Activated T-helper 2 cell treated with anti-CD3 and anti-CD28 coated beads, Interferon-gamma antibody, Interleukin-2, Interleukin-4, amounts not matched to agents 10 μg/mL and 5 μg/mL and 100 μg/mL, durations not matched to agents 14 hours and 24 hours and 36 hours (primary cell): ENCODE data around the gene IQSEC1. TPM values are rescaled to one million over a fixed set of nuclear protein-coding genes. Genes with fewer than 3 reads are reported as not detected.

Experiments used
- DNase-seq: peaks from one replicate; pipeline ENCODE4 v3.0.0; 2021; ENCODE audit warnings: low spot score
- H3K27ac Mint-ChIP-seq: one replicate; pipeline ENCODE4 v1.8.0; 2021; ENCODE audit warnings: mixed read lengths
- H3K27me3 Mint-ChIP-seq: one replicate; pipeline ENCODE4 v1.8.0; 2021; ENCODE audit warnings: low read depth, mixed read lengths
- H3K36me3 Mint-ChIP-seq: one replicate; pipeline ENCODE4 v1.8.0; 2021; ENCODE audit warnings: low read depth, mixed read lengths
- H3K4me1 Mint-ChIP-seq: one replicate; pipeline ENCODE4 v1.8.0; 2021; ENCODE audit warnings: low read depth, mixed read lengths
- H3K4me3 Mint-ChIP-seq: one replicate; pipeline ENCODE4 v1.8.0; 2021; ENCODE audit warnings: low read depth, mild to moderate bottlenecking, moderate library complexity, mixed read lengths
- H3K9me3 Mint-ChIP-seq: one replicate; pipeline ENCODE4 v1.8.0; 2021; ENCODE audit warnings: mixed read lengths
- intact Hi-C: fragments of 100-400 bp; cut with micrococcal nuclease; formaldehyde crosslinking; loops from one replicate; pipeline ENCODE4 v1.15.1; 2023
- total RNA-seq: library from RNA; stranded (reverse); gene quantifications from 2 replicates; pipeline ENCODE4 v1.2.3, GENCODE V29; 2022

Gene IQSEC1
- total RNA-seq, 1 donor from 2014 or later: 28.1 TPM

DNA sequence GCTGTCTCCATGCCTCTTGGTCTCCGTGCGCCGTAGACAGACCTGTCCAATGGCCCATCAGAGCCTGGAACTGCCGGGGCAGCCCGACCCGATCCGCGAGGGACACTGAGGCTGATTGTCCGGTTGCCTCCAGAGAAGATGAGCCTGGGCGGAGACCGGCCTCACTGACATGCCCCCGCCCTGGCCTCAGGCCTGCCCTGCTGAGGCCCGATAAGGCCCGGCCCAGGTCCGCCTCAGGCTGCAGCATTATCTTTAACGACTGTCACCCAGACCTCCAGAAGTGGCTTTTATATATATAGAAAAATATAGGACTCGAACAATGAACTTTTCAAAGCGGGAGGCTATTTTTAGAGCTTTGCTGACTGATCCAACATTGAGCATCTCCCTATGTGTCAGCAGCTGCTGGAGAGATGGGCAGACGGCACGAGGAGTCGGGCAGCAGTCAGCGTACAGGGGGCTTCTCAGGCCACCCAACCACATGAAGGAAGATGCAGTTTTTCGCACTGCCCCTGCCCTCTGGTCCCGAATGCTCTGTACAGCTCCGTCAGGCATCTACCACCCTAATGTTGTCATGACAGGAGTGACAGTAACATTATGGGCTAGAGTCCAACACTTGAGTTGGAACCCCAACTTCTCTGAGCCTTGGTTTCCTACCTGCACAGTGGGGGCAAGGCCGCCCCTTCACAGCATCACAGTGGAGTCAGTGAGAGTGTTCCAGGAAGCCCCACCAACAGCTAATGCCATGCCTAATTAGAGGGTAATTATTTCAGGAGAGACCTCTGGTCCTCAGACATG lies 119.8 kb downstream of the IQSEC1 start:
- intact Hi-C loops: no loop called here
- Mint-ChIP-seq H3K27ac (no peak overlapping the region), H3K4me3 (no peak overlapping the region), H3K36me3 (no peaks in the 10 kb centered on the region), H3K4me1 (peaks cover 30% of the 10 kb centered on the region), H3K9me3 (no peaks in the 10 kb centered on the region), H3K27me3 (no peaks in the 10 kb centered on the region)
- no peak for DNase-seq

GRCh38 chr3:12952343-12953200 lies 120.7 kb downstream of the IQSEC1 start:
- Mint-ChIP-seq H3K4me1 (peaks cover 33% of the 10 kb centered on the region), H3K27me3 (no peaks in the 10 kb centered on the region), H3K4me3 (no peak overlapping the region), H3K27ac (no peak overlapping the region), H3K36me3 (no peaks in the 10 kb centered on the region), H3K9me3 (no peaks in the 10 kb centered on the region)
- intact Hi-C loops: no loop called here
- DNase-seq: no peak

- no peak for DNase-seq
- no peaks in the 10 kb centered on the region for H3K9me3 Mint-ChIP-seq
- no peak overlapping the region for H3K4me3 Mint-ChIP-seq
- H3K36me3 Mint-ChIP-seq: no peaks in the 10 kb centered on the region
- H3K27ac Mint-ChIP-seq: peak overlapping the region; percentile 80
- H3K27me3 Mint-ChIP-seq: no peaks in the 10 kb centered on the region
- intact Hi-C loops: loop anchor here (1.0 kb wide), 1 partner anchor 14 kb away; no protein-coding TSS in a partner anchor
- peaks cover 28% of the 10 kb centered on the region for H3K4me1 Mint-ChIP-seq
Observed at GRCh38 chr3:12948891-12949711, 124.1 kb downstream of the IQSEC1 start.

GRCh38 chr3:12948371-12948770 lies 124.9 kb downstream of the IQSEC1 start:
- intact Hi-C loops: no loop called here
- no peak for DNase-seq
- Mint-ChIP-seq H3K4me3 (no peak overlapping the region), H3K9me3 (no peaks in the 10 kb centered on the region), H3K27ac (no peak overlapping the region), H3K36me3 (no peaks in the 10 kb centered on the region), H3K27me3 (no peaks in the 10 kb centered on the region), H3K4me1 (peaks cover 28% of the 10 kb centered on the region)

DNA sequence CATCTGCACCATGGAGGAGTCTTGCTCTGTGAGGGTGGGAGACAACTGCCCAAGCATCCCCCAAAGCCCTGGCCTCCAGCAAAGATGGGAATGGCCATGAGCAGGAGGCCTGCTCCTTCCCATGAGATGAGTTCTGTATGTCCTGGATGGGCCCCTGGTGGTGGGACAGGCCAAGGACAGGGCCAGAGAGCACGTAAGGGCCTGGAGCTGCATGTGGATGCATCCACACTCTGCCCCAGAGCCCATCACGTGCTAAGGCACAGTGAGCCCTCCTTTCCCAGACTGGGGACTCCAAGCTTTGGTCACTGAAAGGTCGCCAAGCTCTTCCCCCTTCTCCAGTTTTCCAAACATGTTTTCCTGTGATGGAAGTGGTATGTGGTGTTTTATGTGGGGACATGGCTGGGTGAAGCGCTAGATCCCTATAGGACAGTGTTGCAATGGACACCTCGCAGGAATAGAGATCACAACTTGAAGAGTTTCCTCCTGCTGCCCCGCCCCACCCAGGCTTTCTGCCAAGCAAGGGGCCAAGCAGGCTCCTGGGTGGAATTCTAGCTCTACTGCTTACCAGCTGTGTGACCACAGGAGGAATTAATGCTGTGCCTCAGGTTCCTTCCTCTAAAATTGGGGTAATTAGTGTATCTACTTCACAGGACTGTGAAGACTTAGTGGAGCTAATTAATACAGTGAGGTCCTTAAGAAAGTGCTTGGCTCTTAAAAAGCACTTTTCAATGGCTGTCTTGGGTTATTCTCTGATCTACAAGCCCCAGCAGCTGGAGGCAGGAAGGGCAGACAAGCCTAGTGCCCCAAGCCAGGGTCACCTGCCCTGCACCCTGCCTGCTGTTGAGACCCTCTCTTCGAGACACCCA lies 125.5 kb downstream of the IQSEC1 start:
- no peak for DNase-seq
- no peaks in the 10 kb centered on the region for H3K9me3 Mint-ChIP-seq
- H3K4me3 Mint-ChIP-seq: no peak overlapping the region
- intact Hi-C loops: no loop called here
- no peaks in the 10 kb centered on the region for H3K36me3 Mint-ChIP-seq
- no peak overlapping the region for H3K27ac Mint-ChIP-seq
- H3K27me3 Mint-ChIP-seq: no peaks in the 10 kb centered on the region
- peaks cover 28% of the 10 kb centered on the region for H3K4me1 Mint-ChIP-seq

- DNase-seq: no peak
- H3K4me1 Mint-ChIP-seq: peaks cover 27% of the 10 kb centered on the region
- H3K9me3 Mint-ChIP-seq: no peaks in the 10 kb centered on the region
- intact Hi-C loops: no loop called here
- H3K36me3 Mint-ChIP-seq: no peaks in the 10 kb centered on the region
- H3K27me3 Mint-ChIP-seq: no peaks in the 10 kb centered on the region
- no peak overlapping the region for H3K27ac Mint-ChIP-seq
- no peak overlapping the region for H3K4me3 Mint-ChIP-seq
Observed at GRCh38 chr3:12946649-12947316, 126.4 kb downstream of the IQSEC1 start.

DNA sequence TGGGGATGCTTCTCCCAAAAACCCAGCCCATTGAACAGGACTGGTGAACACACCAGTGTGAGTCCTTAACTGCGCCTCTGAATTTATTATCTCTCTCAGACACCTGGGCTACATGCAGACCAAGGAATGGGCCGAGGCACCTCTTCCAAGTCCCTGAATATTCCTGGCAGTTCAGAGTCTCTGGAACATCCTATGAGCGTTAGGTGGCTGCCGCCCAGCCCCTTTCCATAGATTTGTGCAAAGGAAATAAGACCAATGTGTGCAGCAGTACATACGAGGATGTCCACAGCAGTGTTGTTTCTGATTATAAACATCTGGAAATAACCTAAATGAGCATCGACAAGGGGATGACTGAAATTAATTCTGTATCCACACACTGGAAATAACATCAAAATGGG lies 127.0 kb downstream of the IQSEC1 start:
- no peak for DNase-seq
- Mint-ChIP-seq H3K27ac (no peak overlapping the region), H3K4me1 (peaks cover 24% of the 10 kb centered on the region), H3K27me3 (no peaks in the 10 kb centered on the region), H3K9me3 (no peaks in the 10 kb centered on the region), H3K36me3 (no peaks in the 10 kb centered on the region), H3K4me3 (no peak overlapping the region)
- intact Hi-C loops: no loop called here

- H3K27me3 Mint-ChIP-seq: no peaks in the 10 kb centered on the region
- H3K4me1 Mint-ChIP-seq: peaks cover 22% of the 10 kb centered on the region
- no peak for DNase-seq
- no peak overlapping the region for H3K4me3 Mint-ChIP-seq
- no peaks in the 10 kb centered on the region for H3K36me3 Mint-ChIP-seq
- intact Hi-C loops: no loop called here
- H3K9me3 Mint-ChIP-seq: no peaks in the 10 kb centered on the region
- no peak overlapping the region for H3K27ac Mint-ChIP-seq
Observed at GRCh38 chr3:12944849-12945248, 128.4 kb downstream of the IQSEC1 start.

DNA sequence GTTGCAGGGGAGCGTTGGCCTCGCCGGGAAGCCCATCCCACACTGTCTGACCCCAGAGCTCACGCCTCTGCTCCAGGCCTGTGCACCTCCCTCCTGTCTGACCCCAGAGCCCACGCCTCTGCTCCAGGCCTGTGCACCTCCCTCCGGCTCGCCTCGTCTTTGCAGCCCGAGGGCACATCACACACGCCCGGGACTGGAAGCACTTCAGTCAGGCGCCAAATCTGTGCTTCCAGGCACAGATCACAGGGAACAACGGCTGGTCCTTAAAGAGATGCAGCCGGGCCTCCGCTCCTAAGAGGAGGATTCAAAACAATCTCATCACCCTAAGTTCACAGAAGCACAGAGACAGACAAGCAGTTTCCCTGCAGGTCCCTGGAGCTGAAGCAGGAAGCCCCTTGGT lies 128.8 kb downstream of the IQSEC1 start:
- no peaks in the 10 kb centered on the region for H3K27me3 Mint-ChIP-seq
- peaks cover 17% of the 10 kb centered on the region for H3K4me1 Mint-ChIP-seq
- no peak overlapping the region for H3K4me3 Mint-ChIP-seq
- H3K27ac Mint-ChIP-seq: no peak overlapping the region
- peaks cover 4% of the 10 kb centered on the region for H3K36me3 Mint-ChIP-seq
- H3K9me3 Mint-ChIP-seq: no peaks in the 10 kb centered on the region
- DNase-seq: no peak
- intact Hi-C loops: no loop called here

DNA sequence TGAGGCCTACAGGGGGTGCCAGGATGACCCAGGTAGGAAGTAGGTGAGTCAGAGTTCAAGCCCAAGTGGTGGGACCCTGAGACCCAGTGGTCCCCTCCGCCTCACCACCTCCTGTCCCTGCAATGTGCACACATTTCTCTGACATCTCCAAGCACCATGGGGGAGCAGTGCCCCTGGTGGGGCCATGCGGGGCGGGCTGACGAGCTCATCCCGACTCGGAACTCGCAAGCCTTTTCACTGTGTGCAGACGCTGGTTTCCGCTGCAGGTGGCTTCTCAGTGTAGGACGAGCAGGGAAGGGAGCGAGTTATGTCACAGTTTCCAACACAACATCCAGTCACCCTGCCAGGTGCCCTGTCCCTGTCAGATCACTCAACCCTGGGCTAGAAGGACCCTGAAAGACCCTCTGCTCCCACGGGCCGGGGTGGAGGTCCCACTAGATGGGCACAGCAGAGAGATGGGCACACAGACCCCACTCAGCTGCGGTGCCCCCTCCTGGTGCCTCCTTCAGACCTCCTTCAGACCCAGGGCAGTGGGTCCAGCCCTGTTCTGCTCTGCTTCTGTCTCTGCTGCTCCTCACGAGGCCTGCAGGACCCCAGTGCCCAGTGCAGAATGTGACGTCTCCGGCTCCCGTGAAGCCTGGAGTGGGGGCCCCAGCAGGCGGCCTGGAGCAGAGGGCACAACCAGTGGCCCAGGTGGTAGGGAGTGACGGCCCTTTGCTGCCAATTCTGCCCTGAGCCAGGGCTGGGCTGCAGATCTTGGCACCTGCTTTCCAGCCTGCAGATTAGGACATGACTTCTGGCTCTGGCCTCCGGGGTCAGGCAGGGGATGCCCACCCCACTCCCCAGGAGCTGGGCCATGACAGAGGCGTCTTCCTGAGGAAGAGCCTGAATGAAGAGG lies 129.9 kb downstream of the IQSEC1 start:
- no peaks in the 10 kb centered on the region for H3K9me3 Mint-ChIP-seq

DNA sequence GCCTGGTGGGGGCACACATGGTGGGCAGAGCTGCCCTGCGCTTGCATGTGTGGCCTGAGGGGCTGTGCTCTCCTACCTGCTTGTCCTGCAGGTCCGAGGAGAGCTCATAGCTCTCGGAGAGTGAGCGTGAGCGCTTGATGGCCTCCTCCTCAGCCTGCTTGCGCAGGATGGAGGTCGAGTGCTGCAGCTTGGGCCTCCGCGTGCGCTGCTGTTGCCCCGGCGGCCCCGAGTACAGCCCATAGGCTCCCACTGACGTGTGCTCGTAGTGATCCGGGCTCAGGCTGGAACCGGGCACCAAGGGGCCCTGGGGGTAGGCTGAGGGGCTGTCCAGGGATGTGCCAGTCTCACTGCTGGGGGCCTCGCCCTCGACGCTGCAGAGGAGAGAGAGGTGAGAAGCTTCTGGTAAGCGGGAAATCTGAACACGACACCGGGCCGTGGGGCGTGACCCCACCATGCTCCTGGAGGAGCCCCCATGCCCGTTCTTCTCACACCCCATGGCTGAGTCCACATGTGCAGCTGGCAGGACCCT lies 131.7 kb downstream of the IQSEC1 start:
- Mint-ChIP-seq H3K27ac (no peak overlapping the region), H3K4me1 (peaks cover 3% of the 10 kb centered on the region), H3K9me3 (no peaks in the 10 kb centered on the region), H3K36me3 (peaks cover 4% of the 10 kb centered on the region), H3K27me3 (no peaks in the 10 kb centered on the region), H3K4me3 (no peak overlapping the region)
- DNase-seq: no peak
- intact Hi-C loops: no loop called here

More for the DNA sequence above, 129.9 kb downstream of the IQSEC1 start:
- no peaks in the 10 kb centered on the region for H3K27me3 Mint-ChIP-seq
- no peak overlapping the region for H3K4me3 Mint-ChIP-seq
- no peak for DNase-seq
- H3K36me3 Mint-ChIP-seq: peaks cover 4% of the 10 kb centered on the region
- H3K4me1 Mint-ChIP-seq: peaks cover 11% of the 10 kb centered on the region
- no peak overlapping the region for H3K27ac Mint-ChIP-seq
- intact Hi-C loops: no loop called here
